OCI-LY7 (cell line): ENCODE measurements around the gene MYBBP1A. TPM values are rescaled to one million over a fixed set of nuclear protein-coding genes. Genes with fewer than 3 reads are reported as not detected.

Experiments used
- BruUV-seq: library from RNA; stranded (reverse); fragments of 400-500 nt; replicated peaks from 2 replicates; lab custom pipeline; 2021; lab: Mats Ljungman, UMichigan
- CTCF ChIA-PET: fragments of 300-600 bp; sonication (Branson Sonifier 250); formaldehyde crosslinking; loops from one replicate; lab custom pipeline; 2022; ENCODE audit warnings: antibody characterized with exemption; ENCODE audit not compliant: unreplicated experiment; lab: Charles Lee
- POLR2A ChIA-PET: fragments of 300-600 bp; sonication (Branson Sonifier 250); formaldehyde crosslinking; loops from one replicate; lab custom pipeline; 2022; ENCODE audit warnings: antibody characterized with exemption; lab: Charles Lee
- DNase-seq: peaks from one replicate; pipeline ENCODE4 v3.0.0-alpha.2; 2015; ENCODE audit warnings: low spot score
- H2AFZ ChIP-seq: fragments of 200-600 bp; sonication (generic), shearing (Covaris generic); 2 replicates; pipeline ENCODE4 v1.6.1; 2014; ENCODE audit warnings: mild to moderate bottlenecking, antibody characterized with exemption, low read length, moderate library complexity
- H3K27ac ChIP-seq: fragments of 200-600 bp; sonication (generic); 2 replicates; pipeline ENCODE4 v1.5.1; 2014; ENCODE audit warnings: mixed run types, low read depth, mild to moderate bottlenecking, moderate library complexity, low read length, inconsistent platforms; ENCODE audit not compliant: poor library complexity, severe bottlenecking
- H3K36me3 ChIP-seq: fragments of 200-600 bp; sonication (generic); 2 replicates; pipeline ENCODE4 v1.6.1; 2014; ENCODE audit warnings: mild to moderate bottlenecking, antibody characterized with exemption, low read length, moderate library complexity, mixed read lengths; ENCODE audit not compliant: insufficient read depth
- H3K4me1 ChIP-seq: fragments of 200-600 bp; sonication (generic); 2 replicates; pipeline ENCODE4 v1.5.1; 2014; ENCODE audit warnings: mild to moderate bottlenecking, low read length; ENCODE audit not compliant: insufficient read depth, poor library complexity, severe bottlenecking
- H3K4me2 ChIP-seq: fragments of 200-600 bp; sonication (generic); 2 replicates; pipeline ENCODE4 v1.6.1; 2014; ENCODE audit warnings: mild to moderate bottlenecking, low read length
- H3K4me3 ChIP-seq: fragments of 200-600 bp; sonication (generic); 2 replicates; pipeline ENCODE4 v1.5.1; 2014; ENCODE audit warnings: mild to moderate bottlenecking, low read depth, low read length; ENCODE audit not compliant: poor library complexity, severe bottlenecking
- H3K79me2 ChIP-seq: fragments of 200-600 bp; sonication (generic); 2 replicates; pipeline ENCODE4 v1.6.1; 2016; ENCODE audit warnings: low read depth, mild to moderate bottlenecking, low read length, moderate library complexity, mixed read lengths; ENCODE audit not compliant: insufficient read depth
- H3K9me2 ChIP-seq: fragments of 200-600 bp; sonication (generic); 2 replicates; pipeline ENCODE4 v1.6.1; 2016; ENCODE audit warnings: mild to moderate bottlenecking, low read length, mixed read lengths; ENCODE audit not compliant: insufficient read depth
- H3K9me3 ChIP-seq: fragments of 200-600 bp; sonication (generic); 2 replicates; pipeline ENCODE4 v1.6.1; 2014; ENCODE audit warnings: mild to moderate bottlenecking, mixed run types, low read length, mixed read lengths
- H4K20me1 ChIP-seq: fragments of 200-600 bp; sonication (generic); 2 replicates; pipeline ENCODE4 v1.6.1; 2014; ENCODE audit warnings: mild to moderate bottlenecking, antibody characterized with exemption, low read length, moderate library complexity, mixed read lengths; ENCODE audit not compliant: insufficient read depth
- EZH2phosphoT487 ChIP-seq: fragments of 200-600 bp; sonication (generic); IDR thresholded peaks from 2 replicates; pipeline ENCODE4 v1.6.1; 2018; ENCODE audit warnings: low read depth, borderline replicate concordance, mild to moderate bottlenecking, mixed run types, antibody characterized with exemption, low read length, moderate library complexity, mixed read lengths
- intact Hi-C: fragments of 100-400 bp; cut with micrococcal nuclease; formaldehyde crosslinking; loops from one replicate; pipeline ENCODE4 v1.10.0; 2022; ENCODE audit not compliant: unreplicated experiment
- total RNA-seq, 2 experiments: library from RNA; depleted of rRNA in 1 of 2; stranded (reverse); fragments of >200 nt in 1 of 2; shearing (Covaris generic) in 1 of 2; gene quantifications; 2 replicates each; pipeline ENCODE4 v1.2.3, GENCODE V29; 2014 to 2022
- TF ChIP-seq, protein P1 (sequence below): fragments of 200-600 bp; sonication (generic); conservative IDR thresholded peaks from 2 replicates; pipeline ENCODE4 v1.5.1; 2014; ENCODE audit warnings: mild to moderate bottlenecking, antibody characterized with exemption, low read length, moderate library complexity, mixed read lengths

MYBBP1A gene
- total RNA-seq, 2 experiments from 2014 or later, result 131 to 142 TPM

DNA sequence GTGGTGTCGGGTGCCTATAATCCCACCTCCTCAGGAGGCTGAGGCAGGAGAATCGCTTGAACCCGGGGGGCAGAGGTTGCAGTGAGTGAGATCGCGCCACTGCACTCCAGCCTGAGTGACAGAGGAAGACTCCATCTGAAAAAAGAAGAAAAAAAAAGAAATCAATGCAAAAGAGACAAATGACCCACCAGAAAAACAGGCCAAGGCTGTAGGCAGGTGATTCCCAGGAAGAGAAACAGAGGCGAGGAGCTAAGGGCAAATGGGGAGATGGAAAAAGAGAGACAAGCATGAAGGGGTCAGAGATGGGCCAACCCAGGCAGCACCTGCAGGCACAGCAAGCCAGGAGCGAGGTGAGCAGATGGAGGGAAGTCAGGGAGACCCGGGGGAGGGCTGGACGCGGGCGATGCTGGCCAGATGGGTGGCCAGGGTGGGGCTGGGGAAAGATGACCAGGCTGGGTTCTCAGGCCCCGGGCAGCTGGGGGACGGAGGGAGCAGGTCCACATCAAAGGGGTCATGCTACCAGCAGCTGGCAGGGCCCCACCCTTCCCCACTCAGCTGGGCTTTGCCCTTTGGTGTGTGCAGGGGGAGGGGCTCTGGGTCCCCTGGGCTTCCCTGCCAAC is 25.5 kb downstream of the MYBBP1A start:
- Histone ChIP-seq H3K4me3 (no peak overlapping the region), H4K20me1 (no peaks in the 10 kb centered on the region), H3K4me1 (peaks cover 15% of the 10 kb centered on the region), H3K9me2 (no peaks in the 10 kb centered on the region), H3K79me2 (no peaks in the 10 kb centered on the region), H3K9me3 (no peaks in the 10 kb centered on the region), H2AFZ (no peak overlapping the region), H3K27ac (no peak overlapping the region), H3K36me3 (no peaks in the 10 kb centered on the region), H3K4me2 (no peak overlapping the region)
- no TSS peak for BruUV-seq
- DNase-seq, result no peak
- ChIA-PET POLR2A (no interaction called here), CTCF (no interaction called here)
- intact Hi-C loops, result no loop called here
- TF ChIP-seq, protein P1, sequence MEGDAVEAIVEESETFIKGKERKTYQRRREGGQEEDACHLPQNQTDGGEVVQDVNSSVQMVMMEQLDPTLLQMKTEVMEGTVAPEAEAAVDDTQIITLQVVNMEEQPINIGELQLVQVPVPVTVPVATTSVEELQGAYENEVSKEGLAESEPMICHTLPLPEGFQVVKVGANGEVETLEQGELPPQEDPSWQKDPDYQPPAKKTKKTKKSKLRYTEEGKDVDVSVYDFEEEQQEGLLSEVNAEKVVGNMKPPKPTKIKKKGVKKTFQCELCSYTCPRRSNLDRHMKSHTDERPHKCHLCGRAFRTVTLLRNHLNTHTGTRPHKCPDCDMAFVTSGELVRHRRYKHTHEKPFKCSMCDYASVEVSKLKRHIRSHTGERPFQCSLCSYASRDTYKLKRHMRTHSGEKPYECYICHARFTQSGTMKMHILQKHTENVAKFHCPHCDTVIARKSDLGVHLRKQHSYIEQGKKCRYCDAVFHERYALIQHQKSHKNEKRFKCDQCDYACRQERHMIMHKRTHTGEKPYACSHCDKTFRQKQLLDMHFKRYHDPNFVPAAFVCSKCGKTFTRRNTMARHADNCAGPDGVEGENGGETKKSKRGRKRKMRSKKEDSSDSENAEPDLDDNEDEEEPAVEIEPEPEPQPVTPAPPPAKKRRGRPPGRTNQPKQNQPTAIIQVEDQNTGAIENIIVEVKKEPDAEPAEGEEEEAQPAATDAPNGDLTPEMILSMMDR, result no peak
- TF ChIP-seq EZH2phosphoT487, result no peak

DNA sequence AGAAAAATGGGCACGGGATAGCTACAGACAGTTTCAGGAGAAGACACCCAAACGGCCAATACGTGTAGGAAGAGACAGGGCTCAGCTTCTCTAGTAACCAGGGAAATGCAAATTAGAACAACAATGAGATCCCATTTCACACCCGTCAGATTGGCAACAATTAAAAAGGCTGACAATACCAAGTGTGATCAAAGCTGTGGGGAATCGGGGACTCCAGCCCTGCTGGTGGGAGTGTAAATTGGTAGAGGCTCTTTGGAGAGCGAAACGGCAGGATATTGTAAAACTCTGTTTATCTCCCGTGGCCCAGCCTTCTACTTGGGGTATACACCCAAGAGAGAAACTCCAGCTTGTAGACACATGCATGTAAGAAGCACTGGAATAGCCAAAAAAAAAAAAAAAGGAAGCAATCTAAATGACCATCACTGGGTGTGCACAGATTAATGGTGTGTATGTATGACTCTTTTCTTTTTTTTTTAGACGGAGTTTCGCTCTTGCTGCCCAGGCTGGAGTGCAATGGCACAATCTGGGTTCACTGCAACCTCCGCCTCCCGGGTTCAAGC is 27.5 kb downstream of the MYBBP1A start:
- Histone ChIP-seq H3K4me1 (peaks cover 34% of the 10 kb centered on the region), H3K79me2 (no peaks in the 10 kb centered on the region), H3K36me3 (no peaks in the 10 kb centered on the region), H4K20me1 (no peaks in the 10 kb centered on the region), H2AFZ (no peak overlapping the region), H3K9me2 (no peaks in the 10 kb centered on the region), H3K9me3 (no peaks in the 10 kb centered on the region), H3K27ac (no peak overlapping the region), H3K4me2 (no peak overlapping the region), H3K4me3 (no peak overlapping the region)
- ChIA-PET POLR2A (no interaction called here), CTCF (no interaction called here)
- TF ChIP-seq EZH2phosphoT487, result no peak
- TF ChIP-seq, protein P1, result no peak
- intact Hi-C loops, result no loop called here
- BruUV-seq, result no TSS peak
- DNase-seq, result no peak

DNA sequence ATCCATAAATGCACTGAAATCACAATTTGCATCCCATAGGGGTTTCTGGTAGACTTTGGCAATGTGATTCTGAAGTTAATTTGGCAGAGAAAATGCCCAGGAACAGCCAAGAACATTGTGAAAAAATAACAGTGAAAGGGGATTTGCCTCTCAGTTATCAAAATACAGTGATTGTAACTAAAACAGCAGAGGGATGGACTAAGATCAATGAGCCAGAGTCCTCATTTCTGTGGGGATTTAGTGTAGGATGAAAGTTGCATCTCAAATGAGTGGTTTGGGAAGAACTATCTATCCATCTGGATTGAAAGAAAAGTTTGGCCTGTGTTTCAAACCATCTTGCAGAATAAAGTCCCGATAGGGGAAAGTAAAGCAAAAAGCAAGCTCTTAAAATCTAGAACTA is 28.1 kb downstream of the MYBBP1A start:
- Histone ChIP-seq H3K36me3 (no peaks in the 10 kb centered on the region), H3K4me3 (no peak overlapping the region), H3K9me2 (no peaks in the 10 kb centered on the region), H2AFZ (no peak overlapping the region), H3K79me2 (no peaks in the 10 kb centered on the region), H3K4me2 (no peak overlapping the region), H3K27ac (no peak overlapping the region), H3K4me1 (peaks cover 40% of the 10 kb centered on the region), H3K9me3 (no peaks in the 10 kb centered on the region), H4K20me1 (no peaks in the 10 kb centered on the region)
- TF ChIP-seq, protein P1, result no peak
- no peak for TF ChIP-seq EZH2phosphoT487
- DNase-seq, result no peak
- POLR2A ChIA-PET, result no interaction called here
- no TSS peak for BruUV-seq
- CTCF ChIA-PET, result no interaction called here
- intact Hi-C loops, result no loop called here
